K562 (cell line): ENCODE measurements around the gene RNASE3.

Experiments
- CTCF ChIP-seq, 3 experiments: IDR thresholded peaks in 2 of 3; conservative IDR thresholded peaks in 1 of 3; 2 replicates each; pipeline ENCODE4 v1.5.1; 2011 to 2012; ENCODE audit warnings: low read length in 3 of 3, mild to moderate bottlenecking in 3 of 3, control low read depth in 2 of 3, improper control_type of control experiment in 1 of 3, inconsistent platforms in 1 of 3, low read depth in 1 of 3, mixed read lengths in 1 of 3, moderate library complexity in 1 of 3; ENCODE audit not compliant: insufficient read depth in 2 of 3
- KLF1 ChIP-seq: fragments of 450-650 bp; IDR thresholded peaks from 2 replicates; pipeline ENCODE4 v1.6.1; 2016; ENCODE audit warnings: missing genetic modification characterization, missing compliant biosample characterization
- PBX2 ChIP-seq, 2 experiments: IDR thresholded peaks in 1 of 2; conservative IDR thresholded peaks in 1 of 2; 2 replicates each; pipeline ENCODE4 v1.6.1; 2016; ENCODE audit warnings: low read depth in 2 of 2, mild to moderate bottlenecking in 1 of 2, missing compliant biosample characterization in 1 of 2, missing genetic modification characterization in 1 of 2, moderate library complexity in 1 of 2
- POLR2AphosphoS5 ChIP-seq: IDR thresholded peaks from 2 replicates; pipeline ENCODE4 v1.6.1; 2011; ENCODE audit warnings: mild to moderate bottlenecking, low read depth, low read length, moderate library complexity; ENCODE audit not compliant: control insufficient read depth, insufficient read depth

- TF ChIP-seq CTCF (IDR thresholded peaks at IDR 0.05 in 2 of 3, conservative IDR thresholded peaks at IDR 0.05 in 1 of 3; ENCODE audit: insufficient read depth in 2 of 3, low read depth in 1 of 3, low read length in 3 of 3), result no peak
- no peak for TF ChIP-seq PBX2 (CRISPR knock-in tag; IDR thresholded peaks at IDR 0.05; ENCODE audit: low read depth)
- TF ChIP-seq PBX2 (tag; conservative IDR thresholded peaks at IDR 0.05; ENCODE audit: low read depth), result no peak
- TF ChIP-seq KLF1 (tag), result no peak
- TF ChIP-seq POLR2AphosphoS5, result no peak
These were observed 38.1 kb upstream of the RNASE3 start for GRCh38 chr14:20853042-20853441.
